CD1c-positive myeloid dendritic cell (primary cell): ENCODE measurements around the gene ZNRF1.
A peak's percentile ranks its signal among the peaks of the same experiment; 100 is the strongest.

Source experiments
- DNase-seq: peaks from one replicate; pipeline ENCODE4 v3.0.0-alpha.2; 2016; ENCODE audit errors: extremely low spot score

The ZNRF1 gene

GRCh38 chr16:75061669-75062068, 62.8 kb downstream of the ZNRF1 start:
- peak; percentile 31 for DNase-seq

- no peak for DNase-seq
These were observed 63.5 kb downstream of the ZNRF1 start for GRCh38 chr16:75062135-75062975.

- no peak for DNase-seq
These were observed 64.1 kb downstream of the ZNRF1 start for GRCh38 chr16:75062976-75063346.

- no peak for DNase-seq
These were observed 64.8 kb downstream of the ZNRF1 start for GRCh38 chr16:75063549-75064088.

- DNase-seq, result peak; percentile 51
These were observed 65.8 kb downstream of the ZNRF1 start for GRCh38 chr16:75064403-75065148.

- no peak for DNase-seq
These were observed 66.3 kb downstream of the ZNRF1 start for GRCh38 chr16:75065149-75065505.

- no peak for DNase-seq
These were observed 66.8 kb downstream of the ZNRF1 start for GRCh38 chr16:75065521-75066149.

GRCh38 chr16:75066861-75067447, 68.1 kb downstream of the ZNRF1 start:
- no peak for DNase-seq

- DNase-seq, result no peak
These were observed 69.5 kb downstream of the ZNRF1 start for GRCh38 chr16:75068085-75069031.

GRCh38 chr16:75070012-75070841, 71.4 kb downstream of the ZNRF1 start:
- no peak for DNase-seq

- DNase-seq, result no peak
These were observed 72.8 kb downstream of the ZNRF1 start for GRCh38 chr16:75071621-75072020.

- no peak for DNase-seq
These were observed 73.6 kb downstream of the ZNRF1 start for GRCh38 chr16:75072239-75072947.

GRCh38 chr16:75073545-75074303, 74.9 kb downstream of the ZNRF1 start:
- DNase-seq, result no peak

GRCh38 chr16:75074304-75074793, 75.5 kb downstream of the ZNRF1 start:
- DNase-seq, result no peak

GRCh38 chr16:75074920-75075687, 76.3 kb downstream of the ZNRF1 start:
- DNase-seq, result peak; percentile 54

- no peak for DNase-seq
These were observed 77.0 kb downstream of the ZNRF1 start for GRCh38 chr16:75075688-75076268.

- no peak for DNase-seq
These were observed 80.1 kb downstream of the ZNRF1 start for GRCh38 chr16:75078886-75079285.
